ENCODE measurements around the gene HTR3C. TPM values are rescaled to one million over a fixed set of nuclear protein-coding genes. Genes with fewer than 3 reads are reported as not detected.
A peak's percentile ranks its signal among the peaks of the same experiment; 100 is the strongest.

The HTR3C gene
- total and polyA plus RNA-seq, 7 experiments from 2014 or later = not detected

GRCh38 chr3:184011230-184011876 is 41.5 kb upstream of the HTR3C start:
- no peak overlapping the region for H3K27ac ChIP-seq (ENCODE audit: low read depth, low read length)
- H3K27me3 ChIP-seq (ENCODE audit: control insufficient read depth in 2 of 2, insufficient read depth in 2 of 2, low read length in 2 of 2) = no peaks in the 10 kb centered on the region
- ChIA-PET POLR2A (no interaction called here), CTCF (interaction anchor here (0.7 kb wide), 1 partner anchor 39 kb away, joined by 4 read pairs; no protein-coding TSS in a partner anchor)
- no peak for ATAC-seq
- H3K4me3 ChIP-seq (ENCODE audit: low read length) = no peak overlapping the region
- no peaks in the 10 kb centered on the region for H3K9me3 Mint-ChIP-seq
- H3K27me3 Mint-ChIP-seq = no peaks in the 10 kb centered on the region
- no peak overlapping the region for H3K4me3 Mint-ChIP-seq
- peaks cover 2 to 38% (median 18%) of the 10 kb centered on the region in 5 donors for H3K36me3 Mint-ChIP-seq
- no peaks in the 10 kb centered on the region for H3K9me3 ChIP-seq (ENCODE audit: control insufficient read depth in 2 of 3, low read length in 3 of 3)
- DNase-seq = no peak
- peaks cover 9 to 16% (median 11%) of the 10 kb centered on the region in 7 donors for H3K4me1 Mint-ChIP-seq
- no peak overlapping the region for H3K27ac Mint-ChIP-seq
- intact Hi-C loops (cut with micrococcal nuclease) = loop anchor here in 1 of 2 donors (10.0 kb wide), 1 partner anchor 1217 kb away; the partner anchor contains the start of gene ATP11B
- H3K4me1 ChIP-seq (ENCODE audit: control insufficient read depth in 2 of 2, insufficient read depth in 2 of 2, low read length in 2 of 2) = no peaks in the 10 kb centered on the region
- H3K36me3 ChIP-seq (ENCODE audit: control insufficient read depth in 2 of 3, insufficient read depth in 3 of 3, low read length in 3 of 3) = peaks cover 0 to 15% (median 0%) of the 10 kb centered on the region in 3 experiments

DNA sequence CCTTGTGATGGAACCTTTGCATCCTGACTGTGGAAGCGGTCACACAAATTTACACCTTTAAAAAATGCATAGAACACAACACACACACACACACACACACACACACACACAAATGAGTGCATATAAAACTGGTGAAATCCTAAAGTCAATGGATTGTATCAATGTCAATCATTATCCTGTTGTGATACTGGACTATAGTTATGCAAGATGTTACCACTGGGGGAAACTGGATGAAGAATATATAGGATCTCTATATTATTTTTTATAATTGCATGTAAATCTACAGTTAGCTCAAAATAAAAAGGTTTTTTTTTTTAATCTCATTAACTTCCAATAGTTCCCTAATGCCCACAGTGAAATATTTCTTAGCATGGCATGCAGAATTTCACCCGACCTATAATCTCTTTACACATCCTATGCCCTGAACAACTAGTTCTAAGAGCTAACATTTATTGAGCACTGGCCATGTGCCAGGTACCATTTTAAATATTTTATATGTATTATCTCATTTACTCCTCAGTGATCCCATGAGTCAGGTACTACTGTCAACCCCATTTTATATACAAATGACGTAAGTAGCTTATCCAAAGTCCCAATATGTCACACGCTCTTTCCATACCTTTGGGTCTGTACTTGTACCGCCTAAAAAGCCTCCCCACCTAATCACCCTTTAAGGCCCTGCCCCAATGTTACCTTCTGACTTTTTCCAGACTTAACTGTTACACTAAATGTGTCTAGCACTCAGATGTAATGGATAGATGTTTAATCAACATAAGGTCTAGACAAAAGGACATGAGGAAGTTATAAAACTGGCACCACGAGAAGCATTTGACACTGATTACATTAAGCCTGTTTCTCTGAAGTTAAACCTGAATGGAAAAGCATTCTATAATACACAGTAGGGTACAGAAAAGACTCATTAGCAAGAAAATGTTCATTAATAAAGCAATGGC is 40.6 kb upstream of the HTR3C start:
- Mint-ChIP-seq H3K4me1 (peaks cover 8 to 20% (median 16%) of the 10 kb centered on the region in 7 donors), H3K4me3 (no peak overlapping the region), H3K36me3 (peaks cover 2 to 38% (median 18%) of the 10 kb centered on the region in 5 donors), H3K27me3 (no peaks in the 10 kb centered on the region), H3K9me3 (no peaks in the 10 kb centered on the region), H3K27ac (peak overlapping the region in 1 of 9 donors; percentile 40)
- H3K27ac ChIP-seq (ENCODE audit: low read depth, low read length) = no peak overlapping the region
- H3K27me3 ChIP-seq (ENCODE audit: control insufficient read depth in 2 of 2, insufficient read depth in 2 of 2, low read length in 2 of 2) = no peaks in the 10 kb centered on the region
- H3K4me3 ChIP-seq (ENCODE audit: low read length) = no peak overlapping the region
- no peak for ATAC-seq
- peaks cover 7% of the 10 kb centered on the region in 2 donors for H3K4me1 ChIP-seq (ENCODE audit: control insufficient read depth in 2 of 2, insufficient read depth in 2 of 2, low read length in 2 of 2)
- no peaks in the 10 kb centered on the region for H3K9me3 ChIP-seq (ENCODE audit: control insufficient read depth in 2 of 3, low read length in 3 of 3)
- POLR2A ChIA-PET = no interaction called here
- intact Hi-C loops (cut with micrococcal nuclease) = loop anchor here in 1 of 2 donors (10.0 kb wide), 1 partner anchor 1217 kb away; the partner anchor contains the start of gene ATP11B
- peaks cover 0 to 15% (median 0%) of the 10 kb centered on the region in 3 experiments for H3K36me3 ChIP-seq (ENCODE audit: control insufficient read depth in 2 of 3, insufficient read depth in 3 of 3, low read length in 3 of 3)
- CTCF ChIA-PET = no interaction called here
- DNase-seq = no peak

DNA sequence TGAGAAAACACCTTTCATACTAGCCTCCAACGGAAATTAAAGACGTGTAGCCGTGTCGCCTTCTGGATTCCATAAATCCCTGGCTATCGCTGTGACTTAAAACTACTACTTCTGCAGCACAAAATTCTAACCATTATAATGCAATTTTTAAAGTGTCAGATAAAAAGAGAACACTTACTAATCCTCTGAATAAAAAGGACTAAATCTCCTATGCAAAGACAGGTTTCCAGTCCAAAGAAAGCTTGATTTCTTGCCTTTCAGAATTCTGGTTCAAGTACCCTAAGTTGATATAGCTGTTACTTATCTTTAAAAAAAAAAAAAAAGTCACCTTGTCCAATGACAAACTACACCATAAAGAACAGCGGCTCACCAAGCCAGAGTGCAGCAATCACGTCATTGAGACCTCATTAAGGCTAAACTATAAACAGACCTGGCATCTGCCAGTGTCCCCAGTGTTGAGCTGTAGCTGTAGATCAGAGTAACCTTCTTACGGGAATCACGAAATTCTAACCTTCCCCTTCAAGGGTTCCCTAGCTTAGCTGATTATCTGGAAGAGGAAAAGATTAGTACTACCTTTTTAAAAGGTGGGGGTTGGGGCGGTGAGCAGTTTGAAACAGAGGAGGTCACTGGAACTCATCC is 37.3 kb upstream of the HTR3C start:
- Mint-ChIP-seq H3K9me3 (no peaks in the 10 kb centered on the region), H3K36me3 (peaks cover 2 to 25% (median 16%) of the 10 kb centered on the region in 5 donors), H3K4me1 (peaks cover 13 to 32% (median 24%) of the 10 kb centered on the region in 7 donors), H3K27ac (peak overlapping the region in 1 of 9 donors; percentile 32), H3K27me3 (peaks cover under 1 to 10% (median 5%) of the 10 kb centered on the region in 5 donors), H3K4me3 (peak overlapping the region in 8 of 10 donors; percentile 32 to 100 (median 97))
- Histone ChIP-seq H3K9me3 (ENCODE audit: control insufficient read depth in 2 of 3, low read length in 3 of 3) (no peaks in the 10 kb centered on the region), H3K27ac (ENCODE audit: low read depth, low read length) (no peak overlapping the region), H3K36me3 (ENCODE audit: control insufficient read depth in 2 of 3, insufficient read depth in 3 of 3, low read length in 3 of 3) (peaks cover 0 to 19% (median 0%) of the 10 kb centered on the region in 3 experiments), H3K4me1 (ENCODE audit: control insufficient read depth in 2 of 2, insufficient read depth in 2 of 2, low read length in 2 of 2) (peaks cover 8 to 14% of the 10 kb centered on the region in 2 donors), H3K4me3 (ENCODE audit: low read length) (no peak overlapping the region), H3K27me3 (ENCODE audit: control insufficient read depth in 2 of 2, insufficient read depth in 2 of 2, low read length in 2 of 2) (no peaks in the 10 kb centered on the region)
- intact Hi-C loops (cut with micrococcal nuclease) = loop anchor here (2.0 to 10.0 kb wide), 5 partner anchors 111 to 1221 kb away; partner anchors contain the start of genes ATP11B (in 1 of the 2), KLHL24 (in 1 of the 2), MCCC1 (in 1 of the 2) and VPS8 (in 1 of the 2)
- CTCF ChIA-PET = interaction anchor here (0.6 to 1.1 kb wide), 4 partner anchors 17 to 193 kb away, joined by 3 to 6 read pairs (median 3); partner anchors contain the start of gene ABCF3
- DNase-seq = no peak
- ATAC-seq = no peak
- POLR2A ChIA-PET = interaction anchor here (1.5 kb wide), 1 partner anchor 160 kb away, joined by 3 read pairs; no protein-coding TSS in a partner anchor

DNA sequence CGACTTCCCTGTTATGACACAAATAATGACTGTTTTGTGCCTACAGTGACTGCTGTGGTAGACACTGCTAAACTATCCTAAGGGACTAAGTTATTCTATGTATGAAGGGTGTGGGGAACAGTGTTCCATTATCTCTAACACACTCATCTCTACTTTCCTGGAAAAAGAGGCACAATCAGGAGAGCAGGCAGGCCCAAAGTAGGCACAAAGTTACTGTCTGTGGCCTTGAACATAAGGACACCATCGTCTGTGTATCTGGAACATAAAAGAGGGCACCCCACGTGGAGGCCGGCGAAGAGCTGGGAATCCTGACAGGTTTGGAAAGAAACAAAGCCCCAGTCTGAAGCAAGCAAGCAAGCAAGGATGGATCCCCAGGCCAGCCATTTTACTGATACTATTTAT is 36.7 kb upstream of the HTR3C start:
- POLR2A ChIA-PET = interaction anchor here (0.5 kb wide), 1 partner anchor 284 kb away, joined by 3 read pairs; no protein-coding TSS in a partner anchor
- Histone ChIP-seq H3K9me3 (ENCODE audit: control insufficient read depth in 2 of 3, low read length in 3 of 3) (no peaks in the 10 kb centered on the region), H3K27me3 (ENCODE audit: control insufficient read depth in 2 of 2, insufficient read depth in 2 of 2, low read length in 2 of 2) (no peaks in the 10 kb centered on the region), H3K4me1 (ENCODE audit: control insufficient read depth in 2 of 2, insufficient read depth in 2 of 2, low read length in 2 of 2) (peaks cover 8 to 14% of the 10 kb centered on the region in 2 donors), H3K36me3 (ENCODE audit: control insufficient read depth in 2 of 3, insufficient read depth in 3 of 3, low read length in 3 of 3) (peaks cover 0 to 16% (median 0%) of the 10 kb centered on the region in 3 experiments), H3K27ac (ENCODE audit: low read depth, low read length) (no peak overlapping the region), H3K4me3 (ENCODE audit: low read length) (no peak overlapping the region)
- Mint-ChIP-seq H3K9me3 (no peaks in the 10 kb centered on the region), H3K27me3 (peaks cover 5 to 12% (median 9%) of the 10 kb centered on the region in 5 donors), H3K4me3 (peak overlapping the region; percentile 74 to 100 (median 98)), H3K36me3 (peaks cover 2 to 18% (median 12%) of the 10 kb centered on the region in 5 donors), H3K4me1 (peaks cover 13 to 32% (median 24%) of the 10 kb centered on the region in 7 donors), H3K27ac (peak overlapping the region in 6 of 9 donors; percentile 6 to 71 (median 30))
- ATAC-seq (no peak), DNase-seq (no peak)
- CTCF ChIA-PET = interaction anchor here (0.6 kb wide), 1 partner anchor 1838 kb away, joined by 3 read pairs; no protein-coding TSS in a partner anchor
- intact Hi-C loops (cut with micrococcal nuclease) = loop anchor here (2.0 to 10.0 kb wide), 5 partner anchors 111 to 1221 kb away; partner anchors contain the start of genes ATP11B (in 1 of the 2), KLHL24 (in 1 of the 2), MCCC1 (in 1 of the 2) and VPS8 (in 1 of the 2)

- Mint-ChIP-seq H3K4me1 (peaks cover 13 to 32% (median 28%) of the 10 kb centered on the region in 7 donors), H3K27me3 (peaks cover 5 to 15% (median 9%) of the 10 kb centered on the region in 5 donors), H3K9me3 (no peaks in the 10 kb centered on the region), H3K4me3 (peak overlapping the region; percentile 96 to 100 (median 99)), H3K27ac (peak overlapping the region; percentile 70 to 95 (median 91)), H3K36me3 (peaks cover 0 to 14% (median 11%) of the 10 kb centered on the region in 5 donors)
- H3K9me3 ChIP-seq (ENCODE audit: control insufficient read depth in 2 of 3, low read length in 3 of 3) = no peaks in the 10 kb centered on the region
- ChIA-PET POLR2A (interaction anchor here (0.5 to 1.5 kb wide), 2 partner anchors 118 to 283 kb away, joined by 3 to 5 read pairs; partner anchors contain the start of gene EIF2B5), CTCF (interaction anchor here (0.7 to 1.2 kb wide), 4 partner anchors 13 to 132 kb away, joined by 4 to 6 read pairs (median 4); partner anchors contain the start of genes EIF2B5 and PARL)
- peaks cover 0 to 10% (median 0%) of the 10 kb centered on the region in 3 experiments for H3K36me3 ChIP-seq (ENCODE audit: control insufficient read depth in 2 of 3, insufficient read depth in 3 of 3, low read length in 3 of 3)
- peak overlapping the region; percentile 100 for H3K4me3 ChIP-seq (ENCODE audit: low read length)
- H3K27me3 ChIP-seq (ENCODE audit: control insufficient read depth in 2 of 2, insufficient read depth in 2 of 2, low read length in 2 of 2) = no peaks in the 10 kb centered on the region
- H3K4me1 ChIP-seq (ENCODE audit: control insufficient read depth in 2 of 2, insufficient read depth in 2 of 2, low read length in 2 of 2) = peaks cover 8 to 14% of the 10 kb centered on the region in 2 donors
- peak in 4 of 9 donors; percentile 7 to 80 (median 28) for DNase-seq
- intact Hi-C loops (cut with micrococcal nuclease) = loop anchor here (1.0 to 10.0 kb wide), 12 partner anchors 112 to 1222 kb away; partner anchors contain the start of genes AP2M1 (in 2 of the 2), EIF2B5 (in 2 of the 2), ATP11B (in 1 of the 2) and KLHL24 (in 1 of the 2)
- ATAC-seq = peak; percentile 81
- peak overlapping the region; percentile 72 for H3K27ac ChIP-seq (ENCODE audit: low read depth, low read length)
These were observed 35.8 kb upstream of the HTR3C start for GRCh38 chr3:184016811-184017671.
